ENCODE results near the gene UPF2.
A peak's percentile ranks its signal among the peaks of the same experiment; 100 is the strongest.

The UPF2 gene

DNA sequence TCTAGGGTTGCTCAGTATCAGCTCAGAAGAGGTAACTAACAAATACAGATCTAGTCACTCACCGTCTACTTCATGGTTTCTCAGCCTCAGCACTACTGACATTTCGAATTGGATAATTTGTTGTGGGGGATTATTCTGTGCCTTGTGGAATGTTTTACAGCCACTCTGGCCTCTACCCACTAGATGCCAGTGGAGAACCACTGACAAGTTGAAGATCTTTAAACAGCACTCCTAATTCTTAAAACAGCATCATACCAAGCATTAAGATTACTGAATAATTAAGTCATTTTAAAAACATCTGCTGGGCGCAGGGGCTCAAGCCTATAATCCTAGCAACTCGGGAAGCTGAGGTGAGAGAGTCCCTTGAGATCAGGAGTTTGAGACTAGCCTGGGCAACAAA lies 82.6 kb downstream of the UPF2 start:
- no peak for DNase-seq

DNA sequence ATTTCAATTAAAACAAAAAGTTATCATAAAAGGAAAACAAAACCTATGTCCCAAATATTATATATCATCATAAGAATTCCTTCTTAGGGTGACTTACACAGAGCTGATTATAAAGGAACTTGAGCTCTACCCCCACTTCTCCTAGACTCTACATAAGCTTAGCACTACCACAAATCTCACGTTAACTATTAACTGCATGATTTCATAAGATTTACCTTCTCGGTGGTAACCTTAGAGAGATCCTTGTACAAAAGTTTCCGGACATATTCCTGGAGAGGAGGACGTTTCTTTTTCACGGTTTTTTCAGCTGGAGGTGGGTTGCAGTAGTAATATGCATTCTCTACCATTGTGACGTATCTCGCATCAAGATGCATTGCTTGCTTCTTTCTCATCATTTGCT lies 83.7 kb downstream of the UPF2 start:
- DNase-seq, result no peak

DNA sequence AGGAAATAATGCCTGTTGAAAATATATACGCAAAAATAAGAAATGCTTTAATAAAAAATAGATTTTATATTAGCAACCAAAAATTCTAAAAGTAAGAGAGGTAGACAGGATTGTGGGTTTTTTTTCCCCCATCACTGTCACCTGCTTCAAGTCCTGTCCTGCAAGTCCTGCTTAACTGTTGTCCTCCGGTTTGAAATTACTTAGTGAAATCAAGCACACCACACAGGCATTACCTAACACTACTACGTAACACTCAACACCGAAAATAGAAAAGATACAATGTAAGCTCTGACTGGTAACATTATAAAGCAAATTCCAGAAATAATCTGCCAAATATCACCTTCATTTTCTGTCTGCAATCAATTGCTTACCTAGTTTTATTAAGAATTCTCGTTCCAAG lies 90.9 kb downstream of the UPF2 start:
- DNase-seq, result no peak

DNA sequence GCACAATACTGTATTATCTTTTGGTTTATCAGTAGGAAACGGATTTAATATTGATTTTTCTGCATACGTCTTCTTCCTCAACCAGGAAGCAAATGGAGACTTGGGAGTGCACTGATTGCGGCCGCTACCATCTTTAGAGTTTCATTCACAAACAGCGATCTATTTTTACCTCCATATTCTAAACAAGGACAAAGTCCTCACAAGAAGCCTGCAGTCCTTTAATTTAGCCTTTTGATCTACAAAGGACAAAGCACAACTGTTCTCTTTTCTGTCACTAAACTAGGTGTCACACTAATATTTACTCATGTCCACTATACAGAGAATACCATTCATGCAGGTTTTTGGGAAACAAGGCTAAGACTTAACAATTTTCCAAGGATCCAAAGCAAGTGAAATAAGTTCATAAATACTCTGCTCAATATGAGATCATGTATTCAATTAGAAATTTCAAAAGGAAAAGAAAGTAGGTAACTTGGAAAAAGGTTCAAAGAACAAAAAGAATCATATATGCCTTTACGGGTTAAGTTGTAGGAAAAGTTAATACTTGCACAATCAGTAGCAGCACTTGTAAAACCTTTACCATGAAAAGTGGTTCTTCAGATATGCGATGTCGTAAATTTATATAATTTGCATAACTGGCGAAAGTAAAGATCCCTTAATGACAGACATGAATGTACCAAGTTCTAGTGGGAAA lies 92.1 kb downstream of the UPF2 start:
- no peak for DNase-seq

DNA sequence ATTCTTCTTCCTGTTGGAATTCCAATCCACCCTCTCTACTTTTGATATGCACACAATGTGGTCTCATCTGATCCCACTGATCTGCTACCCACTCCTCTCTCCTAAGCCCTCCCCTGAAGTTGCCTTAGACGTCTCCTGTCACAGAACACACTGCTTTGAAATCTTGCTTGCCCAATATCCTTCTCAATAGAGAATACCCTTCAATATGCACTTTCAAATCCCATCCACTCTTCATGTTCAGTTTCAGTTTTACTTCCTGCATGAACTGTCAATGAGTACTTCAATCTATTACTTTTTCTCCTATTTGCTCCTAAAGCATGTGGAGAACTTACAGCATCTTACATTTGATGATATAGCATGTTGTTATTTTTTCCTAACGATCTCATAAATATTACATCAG lies 93.5 kb downstream of the UPF2 start:
- DNase-seq, result peak; percentile 79

DNA sequence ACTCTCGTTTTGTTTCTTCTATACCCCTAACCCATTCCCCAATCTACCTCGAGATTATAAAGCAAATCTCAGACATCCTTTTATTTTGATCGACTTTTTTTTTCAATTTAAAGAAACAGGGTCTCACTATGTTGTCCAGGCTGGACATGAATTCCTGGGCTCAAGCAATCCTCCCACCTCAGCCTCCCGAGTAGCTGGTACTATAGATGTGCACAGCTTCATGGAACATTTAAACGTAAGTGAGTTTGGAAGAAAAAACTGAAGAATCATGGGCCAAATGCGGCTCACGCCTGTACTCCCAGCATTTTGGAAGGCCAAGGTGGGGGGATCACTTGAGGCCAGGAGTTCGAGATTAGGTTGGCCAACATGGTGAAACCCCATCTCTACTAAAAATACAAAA lies 96.0 kb downstream of the UPF2 start:
- DNase-seq, result no peak

DNA sequence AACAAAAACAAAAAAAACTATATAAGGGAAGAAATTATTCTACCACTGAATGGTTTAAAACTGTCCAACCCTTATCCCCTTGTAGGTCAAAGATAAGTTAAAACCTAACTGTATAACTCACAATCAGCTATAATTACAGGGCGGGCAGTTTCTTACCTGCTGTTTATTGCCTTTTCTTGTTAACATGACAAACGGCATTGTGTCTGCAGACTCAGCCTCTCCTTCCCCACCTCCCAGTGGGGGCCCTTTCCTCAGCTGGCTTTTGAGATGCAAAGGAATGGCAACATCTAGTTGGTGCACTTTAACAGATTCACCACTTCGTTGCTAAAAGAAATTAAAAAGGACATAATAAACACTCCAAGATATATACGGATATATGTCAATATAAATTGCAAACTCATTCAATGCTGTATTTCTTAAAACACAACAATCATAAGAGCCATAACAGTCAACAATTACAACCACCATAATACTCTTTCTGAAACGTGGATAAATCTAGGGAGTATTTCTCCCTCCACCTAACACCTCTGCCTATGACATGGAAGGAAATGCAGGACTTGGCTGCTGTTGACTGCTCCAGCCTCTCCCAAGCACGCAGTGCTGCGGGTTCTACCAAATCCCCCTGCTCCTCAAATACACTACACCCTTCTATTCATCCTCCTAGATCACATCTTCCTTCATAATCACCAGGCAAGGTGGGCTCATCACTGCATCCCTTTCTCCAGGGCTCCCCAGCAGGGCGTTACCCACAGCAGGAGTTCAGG lies 106.0 kb downstream of the UPF2 start:
- no peak for DNase-seq

DNA sequence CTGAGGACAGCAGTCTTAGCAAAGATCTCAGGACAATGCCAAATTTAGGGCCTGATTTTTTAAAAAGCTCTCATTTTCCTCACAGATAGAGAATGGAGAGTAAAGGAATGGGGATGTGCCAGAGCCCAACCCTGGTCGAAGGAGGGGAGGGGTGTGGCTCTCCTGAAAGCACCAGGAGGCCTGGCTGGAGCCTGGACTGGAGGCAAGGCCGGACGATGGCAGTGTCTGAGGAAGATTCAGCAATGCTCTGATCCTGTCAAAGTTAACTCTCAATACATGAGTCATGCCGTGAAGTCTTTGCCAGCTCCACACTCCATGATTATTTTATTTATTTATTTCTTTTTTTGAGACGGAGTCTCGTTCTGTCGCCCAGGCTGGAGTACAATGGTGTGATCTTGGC lies 108.3 kb downstream of the UPF2 start:
- DNase-seq, result no peak

DNA sequence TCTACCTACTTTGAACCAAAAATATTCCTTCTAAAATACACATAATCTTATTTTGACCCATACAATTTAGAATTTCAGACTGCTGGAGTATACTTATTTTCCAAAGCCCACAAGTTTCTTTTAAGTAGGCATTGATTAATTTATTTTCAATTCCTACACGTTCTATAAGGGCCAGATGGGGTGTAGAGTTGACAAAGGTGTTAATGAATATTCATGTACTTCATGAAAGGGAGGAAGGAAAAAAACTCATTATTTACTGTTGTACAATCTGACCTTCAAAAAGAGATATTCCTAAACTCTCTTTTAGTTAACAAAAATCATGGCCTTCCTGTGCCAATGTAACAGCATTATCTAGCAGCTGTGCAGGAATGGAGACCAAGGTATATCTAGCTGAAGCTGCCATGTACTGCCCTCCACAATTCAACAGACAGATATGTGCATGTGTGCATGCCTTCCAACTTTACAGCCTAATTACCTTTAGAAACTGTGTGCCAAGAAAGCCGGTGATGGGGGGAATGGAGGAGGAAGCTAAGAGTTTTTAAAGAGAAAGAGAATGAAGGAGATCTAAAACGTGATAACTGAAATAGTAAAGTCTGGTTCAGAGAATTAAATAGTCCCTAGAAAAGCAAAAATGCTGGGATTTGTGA lies 108.9 kb downstream of the UPF2 start:
- no peak for DNase-seq

DNA sequence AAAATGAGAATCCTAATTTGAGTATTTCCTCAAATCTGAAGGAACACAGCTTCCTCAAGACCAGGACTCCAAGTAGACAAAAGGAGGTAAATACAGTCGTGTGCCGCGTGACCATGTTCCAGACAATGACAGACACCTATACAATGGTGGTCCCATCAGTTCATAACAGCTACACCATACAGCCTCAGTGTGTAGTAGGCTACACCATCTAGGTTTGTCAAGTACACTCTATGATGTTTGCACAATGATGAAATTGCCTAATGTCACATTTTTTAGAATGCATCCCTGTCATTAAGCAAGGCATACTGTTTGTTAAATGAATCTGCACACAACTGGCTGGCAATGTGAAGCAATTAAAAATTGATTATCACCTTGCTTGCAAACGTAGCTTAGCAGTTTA lies 111.6 kb downstream of the UPF2 start:
- no peak for DNase-seq

DNA sequence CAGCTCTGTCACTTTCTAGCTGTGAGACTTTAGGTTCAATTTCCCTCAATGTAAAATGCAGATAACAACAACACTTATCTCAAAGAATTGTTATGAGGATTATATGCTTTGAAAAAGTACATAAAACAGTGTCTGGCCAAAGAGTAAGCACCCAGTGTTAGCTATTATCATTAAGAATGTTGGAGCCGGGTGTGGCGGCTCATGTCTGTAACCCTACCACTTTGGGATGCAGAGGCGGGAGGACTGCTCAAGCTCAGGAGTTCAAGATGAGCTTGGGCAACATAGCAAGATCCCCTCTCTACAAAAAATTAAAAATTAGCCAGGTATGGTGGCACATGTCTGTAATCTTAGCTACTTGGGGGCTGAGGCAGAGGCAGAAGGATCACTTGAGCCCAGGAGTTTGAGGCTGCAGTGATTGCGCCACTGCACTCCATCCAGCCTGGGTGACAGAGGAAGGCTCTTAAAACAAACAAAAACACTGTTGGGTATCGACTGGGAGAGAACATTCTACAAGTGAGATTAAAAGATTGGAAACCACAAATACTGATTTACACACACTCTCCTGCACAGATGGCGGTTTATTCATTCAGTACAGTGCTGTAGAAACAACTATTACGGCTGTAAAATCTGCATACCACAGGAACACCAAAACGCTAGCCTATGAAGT lies 112.2 kb downstream of the UPF2 start:
- DNase-seq, result no peak

DNA sequence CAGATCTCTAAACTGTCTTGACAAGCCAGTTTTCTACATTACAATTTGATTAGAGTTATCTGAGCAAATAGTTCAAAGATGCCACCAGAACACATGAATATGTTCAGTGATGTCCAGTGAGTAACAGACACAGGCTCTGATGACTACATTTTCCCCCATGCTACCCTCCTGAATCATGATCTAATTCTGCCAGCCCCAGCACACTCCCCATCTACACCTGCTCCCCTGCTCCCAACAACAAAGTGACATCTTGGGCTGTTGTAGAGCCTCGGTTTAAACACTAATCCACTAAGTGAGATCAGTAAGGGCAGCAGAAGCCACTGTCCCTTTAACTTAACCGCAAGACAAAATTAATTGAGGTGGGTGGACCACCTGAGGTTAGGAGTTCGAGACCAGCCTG lies 114.9 kb downstream of the UPF2 start:
- no peak for DNase-seq

DNA sequence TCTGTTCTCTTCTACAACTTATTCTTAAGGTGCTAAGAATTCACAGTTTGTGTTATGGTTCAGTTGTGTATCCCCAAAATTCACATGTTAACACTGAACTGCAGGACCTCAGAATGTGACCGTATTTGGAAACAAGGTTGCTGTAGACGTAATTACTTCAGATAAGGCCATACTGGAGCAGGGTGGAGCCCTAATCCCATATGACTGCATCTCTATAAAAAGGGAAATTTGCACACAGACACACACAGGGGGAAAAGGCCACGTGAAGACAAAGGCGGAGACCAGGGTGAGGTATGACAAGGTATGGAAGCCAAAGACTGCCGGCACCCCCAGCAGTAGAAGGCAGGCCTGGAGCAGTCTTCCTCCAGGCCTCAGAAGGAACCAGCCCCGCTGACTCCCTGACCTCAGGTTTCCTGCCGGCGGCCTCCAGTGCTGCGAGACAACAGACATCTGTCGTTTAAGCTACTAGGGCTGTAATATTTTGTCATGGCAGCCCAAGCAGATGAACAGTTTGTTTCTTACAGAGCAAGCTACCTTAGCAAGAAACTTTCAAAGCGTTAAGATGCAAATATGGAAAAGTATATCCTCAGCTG lies 120.7 kb downstream of the UPF2 start:
- DNase-seq, result no peak

DNA sequence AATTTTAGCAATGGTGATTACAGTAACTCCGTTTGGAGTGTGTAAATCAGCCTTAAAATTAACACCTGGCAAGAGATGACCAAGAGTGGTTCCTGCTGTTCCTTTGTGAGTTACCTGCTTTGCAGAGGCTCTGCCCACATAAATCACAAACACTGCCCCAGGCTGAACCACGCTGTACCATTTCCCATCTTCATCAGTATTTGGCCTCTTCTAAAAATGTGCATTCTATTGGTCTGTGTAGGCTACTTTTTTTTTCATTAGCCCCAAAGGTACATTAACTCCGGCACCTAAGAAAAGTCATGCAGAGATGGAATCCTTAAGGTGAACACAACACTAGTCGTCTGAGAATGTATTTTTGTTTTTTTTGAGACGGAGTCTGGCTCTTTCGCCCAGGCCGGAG lies 123.3 kb downstream of the UPF2 start:
- no peak for DNase-seq

DNA sequence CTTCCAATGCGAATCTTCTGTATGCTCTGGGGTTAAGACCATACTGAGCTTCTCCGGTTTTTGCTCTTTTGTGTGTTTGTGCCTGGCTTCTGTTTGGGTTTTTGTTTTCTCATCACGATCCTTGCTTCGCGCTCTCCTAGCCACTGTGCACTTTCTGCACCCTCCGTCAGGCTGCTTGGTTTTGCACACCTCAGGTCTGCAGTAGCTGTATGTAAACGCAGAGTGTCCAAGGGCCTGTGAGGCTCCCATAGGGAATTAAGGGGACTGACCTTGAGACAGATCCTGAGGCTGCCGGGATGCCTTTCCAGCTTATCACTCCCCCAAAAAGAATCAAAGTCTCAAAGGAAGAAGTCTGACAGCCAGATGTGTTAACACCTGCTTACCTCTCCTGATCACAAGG lies 124.2 kb downstream of the UPF2 start:
- DNase-seq, result no peak

DNA sequence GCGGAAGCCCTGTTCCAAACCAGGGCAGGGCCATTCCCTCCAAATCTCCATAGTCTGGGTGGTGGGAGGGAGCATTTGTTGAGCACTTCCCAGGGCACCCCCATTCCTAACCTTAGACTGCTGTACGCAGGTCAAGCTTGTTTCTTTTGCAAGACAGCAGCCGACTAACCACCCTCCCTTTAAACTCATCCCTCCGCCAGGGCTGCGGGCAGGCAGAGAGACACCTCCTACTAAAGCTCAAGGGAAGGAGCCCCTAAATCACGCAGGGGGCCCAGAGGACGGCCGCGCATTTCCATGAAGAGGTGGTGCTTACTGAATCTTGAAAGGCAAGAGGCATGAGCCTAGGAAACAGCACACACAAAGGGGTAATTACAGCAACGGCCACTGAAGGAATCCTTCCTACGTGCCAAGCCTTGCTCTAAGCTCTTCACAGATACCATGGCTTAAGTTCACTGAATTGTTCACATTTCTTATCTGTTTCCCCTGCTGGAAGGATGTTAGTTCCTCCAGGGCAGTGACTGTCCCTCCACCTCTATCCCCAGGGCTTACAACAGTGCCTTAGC lies 129.4 kb downstream of the UPF2 start:
- DNase-seq, result no peak

DNA sequence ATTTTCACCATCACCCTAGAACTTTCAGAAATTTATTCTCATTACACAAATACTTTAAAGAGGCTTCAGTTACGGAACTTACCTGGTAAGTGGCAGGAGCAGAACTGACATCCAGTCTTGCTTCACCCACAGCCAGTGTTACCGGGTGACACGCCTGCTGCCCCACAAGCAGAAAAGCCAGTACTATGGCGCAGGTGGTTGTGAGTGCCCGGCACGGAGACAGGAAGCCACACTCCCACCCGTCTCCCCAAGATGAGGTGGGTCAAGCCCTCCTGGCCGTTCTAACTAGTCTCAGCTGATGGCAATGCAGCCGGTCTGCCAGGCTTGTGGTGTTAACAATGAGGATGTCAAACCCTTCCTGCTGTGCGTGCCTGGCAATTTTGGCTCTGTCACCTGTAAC lies 132.5 kb downstream of the UPF2 start:
- DNase-seq, result no peak

DNA sequence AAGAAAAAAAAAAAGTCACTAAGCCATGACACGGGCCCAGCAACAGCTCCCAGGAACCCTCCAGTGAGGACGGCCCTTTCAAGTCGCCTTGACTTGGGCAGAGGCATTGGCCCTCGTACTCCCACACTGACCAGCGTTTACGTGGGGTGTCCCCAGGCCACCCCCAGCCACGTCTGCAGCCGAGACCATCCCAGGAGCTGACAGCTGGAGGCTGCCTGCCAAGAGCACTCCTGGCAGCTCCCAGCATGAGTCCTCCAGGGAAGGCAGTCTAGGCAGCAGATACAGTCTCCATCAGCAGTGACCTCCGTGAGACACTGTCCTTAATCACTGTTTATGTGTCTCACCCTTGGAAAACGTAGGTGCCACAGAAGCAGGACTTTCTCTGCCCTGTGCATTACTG lies 133.0 kb downstream of the UPF2 start:
- no peak for DNase-seq

DNA sequence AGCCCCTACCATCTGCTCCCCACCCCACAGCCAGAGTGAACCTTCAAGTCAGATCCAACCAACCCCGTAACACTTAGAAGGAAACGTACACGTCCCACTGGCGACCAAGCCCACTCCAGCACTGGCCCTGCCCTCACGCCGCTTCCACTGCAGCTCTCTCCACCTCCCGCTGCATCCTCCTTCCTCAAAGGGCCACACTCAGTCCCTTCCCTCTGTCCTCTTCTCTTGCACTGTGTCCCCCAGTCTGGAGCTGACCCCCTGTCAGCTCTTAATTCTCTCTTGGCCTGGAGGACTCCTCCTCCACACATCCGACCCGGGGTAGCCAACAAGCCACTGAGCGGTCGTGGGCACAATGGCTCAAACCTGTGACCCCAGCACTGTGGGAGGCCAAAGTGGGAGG lies 133.6 kb downstream of the UPF2 start:
- no peak for DNase-seq

DNA sequence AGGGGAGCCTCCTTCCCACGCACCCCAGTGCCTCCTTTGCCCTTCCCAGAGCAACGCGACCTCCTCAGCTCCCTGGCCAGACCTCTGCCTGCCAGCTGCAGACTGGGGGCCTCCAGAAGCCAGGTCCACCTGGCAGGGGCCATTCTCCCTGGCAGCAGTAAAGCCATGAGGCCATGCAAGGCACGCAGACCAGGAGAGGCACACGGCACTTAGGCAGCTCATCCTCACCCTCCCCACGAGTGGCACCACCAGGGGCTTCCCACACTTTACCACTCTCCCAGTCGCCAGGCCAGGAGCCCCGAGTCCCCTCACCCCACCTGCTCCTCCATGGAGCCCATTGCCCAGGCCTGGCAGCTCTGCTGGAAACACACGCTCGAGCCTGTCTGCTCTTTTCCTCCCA lies 134.1 kb downstream of the UPF2 start:
- DNase-seq, result no peak

DNA sequence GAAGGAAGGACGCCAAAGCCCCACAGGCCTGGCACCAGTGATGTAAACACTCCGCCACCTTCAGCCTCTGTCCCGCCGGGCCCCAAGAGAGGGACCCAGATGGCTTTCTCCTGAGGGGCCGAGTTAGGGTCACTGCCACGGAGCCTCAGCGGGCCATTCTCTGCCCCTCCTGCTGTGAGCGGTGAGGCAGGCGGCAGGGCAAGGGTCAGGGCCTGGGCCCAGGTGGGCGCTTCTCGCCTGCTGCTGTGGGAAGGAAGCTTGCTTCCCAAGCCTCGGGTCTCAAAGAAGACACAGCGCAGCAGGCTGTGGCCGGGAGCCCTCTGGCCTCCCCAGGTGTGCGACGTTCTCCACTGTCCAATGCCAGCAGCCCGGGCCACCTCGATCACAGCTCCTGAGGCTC lies 134.7 kb downstream of the UPF2 start:
- DNase-seq, result no peak

DNA sequence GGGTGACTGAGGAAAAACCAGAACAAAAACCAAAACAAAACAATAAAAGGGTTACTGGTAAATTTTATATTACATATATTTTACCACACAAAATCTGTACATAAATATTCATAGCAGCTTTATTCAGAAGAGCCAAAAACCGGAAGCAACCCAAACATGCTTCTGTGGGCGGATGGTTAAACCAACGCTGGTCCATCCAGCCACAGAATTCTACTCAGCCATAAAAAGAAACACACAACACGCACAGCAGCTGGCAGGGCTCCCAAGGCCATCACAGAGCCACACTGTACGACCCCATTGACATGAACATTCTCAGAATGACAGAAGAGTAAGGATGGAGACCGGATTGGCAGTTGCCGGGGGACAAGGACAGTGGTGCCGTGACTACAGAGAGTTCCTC lies 135.9 kb downstream of the UPF2 start:
- DNase-seq, result peak; percentile 65

DNA sequence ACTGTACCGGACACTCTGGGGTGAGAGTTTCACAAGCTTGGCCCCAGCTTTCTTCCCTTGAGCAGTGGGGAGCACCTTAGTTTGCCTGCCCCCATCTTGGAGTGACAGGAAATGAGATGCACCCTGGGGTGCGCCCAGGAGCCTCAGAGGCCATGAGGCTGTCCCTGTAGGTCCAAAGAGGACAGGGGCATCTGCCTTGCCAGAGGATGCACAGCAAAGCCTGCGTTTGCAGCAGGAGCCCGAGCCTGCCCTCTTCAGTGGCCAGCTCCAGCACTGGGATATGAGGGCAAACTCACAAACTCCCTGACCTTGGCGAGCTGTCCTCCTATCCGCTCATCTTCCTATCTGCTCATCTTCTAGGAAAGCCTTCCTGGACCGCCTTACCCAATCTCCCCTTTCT lies 140.0 kb downstream of the UPF2 start:
- DNase-seq, result no peak
